Tibial nerve (tissue), 4 donors: ENCODE results near the gene SH3GLB2. TPM values are rescaled to one million over a fixed set of nuclear protein-coding genes. Genes with fewer than 3 reads are reported as not detected.
A peak's percentile ranks its signal among the peaks of the same experiment; 100 is the strongest.

Source experiments
- DNase-seq, 2 donors: peaks; one replicate each; pipeline ENCODE4 v3.0.0-alpha.2; 2019; ENCODE audit warnings: low spot score in 2 of 2
- H3K27ac ChIP-seq, 4 donors: fragments of 200-600 bp; sonication (generic) in 3 of 4; one replicate each; pipeline ENCODE4 v1.5.1; 2017 to 2019; ENCODE audit warnings: mild to moderate bottlenecking in 1 of 4
- H3K27me3 ChIP-seq, 2 donors: fragments of 200-600 bp; sonication (generic) in 1 of 2; one replicate each; pipeline versions ENCODE4 v1.5.1 to v1.6.0; 2017 to 2019
- H3K36me3 ChIP-seq, 3 donors: fragments of 200-600 bp; sonication (generic); one replicate each; pipeline ENCODE4 v1.5.1; 2018 to 2019
- H3K4me1 ChIP-seq, 4 donors: fragments of 200-600 bp; sonication (generic) in 3 of 4; one replicate each; pipeline ENCODE4 v1.5.1; 2017 to 2019
- H3K4me3 ChIP-seq, 4 donors: fragments of 200-600 bp; sonication (generic) in 3 of 4; one replicate each; pipeline ENCODE4 v1.5.1; 2017 to 2019; ENCODE audit warnings: mild to moderate bottlenecking in 1 of 4, moderate library complexity in 1 of 4
- H3K9me3 ChIP-seq, 4 donors: fragments of 200-600 bp; sonication (generic) in 3 of 4; one replicate each; pipeline ENCODE4 v1.5.1; 2017 to 2019
- EP300 ChIP-seq, 2 donors: sonication (generic); formaldehyde crosslinking; IDR thresholded peaks; one replicate each; pipeline ENCODE4 v1.6.1; 2017; ENCODE audit warnings: antibody characterized with exemption in 2 of 2, mild to moderate bottlenecking in 1 of 2
- POLR2A ChIP-seq, 2 donors: fragments of 450-650 bp; IDR thresholded peaks; one replicate each; pipeline ENCODE4 v1.6.1; 2017; ENCODE audit warnings: antibody characterized with exemption in 2 of 2, mild to moderate bottlenecking in 2 of 2, moderate library complexity in 2 of 2
- WGBS, 2 donors: methylation state at CpG; one replicate each; pipeline ENCODE4 v1.1.5; 2018; 5-methylcytosine and 5-hydroxymethylcytosine counted together
- total RNA-seq, 4 donors: library from RNA; depleted of rRNA; stranded (reverse); fragments of >200 nt; gene quantifications; one replicate each; pipeline ENCODE4 v1.1.0, GENCODE V29; 2016
- TF ChIP-seq, protein P1 (sequence below), 5 experiments: fragments of 200-600 bp in 3 of 5; fragments of 450-650 bp in 2 of 5; sonication (generic) in 3 of 5; IDR thresholded peaks; one replicate each; pipeline ENCODE4 v1.5.1; 2016 to 2019; ENCODE audit warnings: antibody characterized with exemption in 5 of 5, mild to moderate bottlenecking in 3 of 5, moderate library complexity in 2 of 5

Gene SH3GLB2
- total RNA-seq, 4 donors from 2014 or later: 117 to 175 (median 129) TPM

- WGBS, 2 donors: 81 to 86% methylated on average over 19 to 22 of the region's 26 CpGs
- peaks cover 0 to 66% (median 10%) of the 10 kb centered on the region in 3 donors for H3K36me3 ChIP-seq
- H3K27me3 ChIP-seq: no peaks in the 10 kb centered on the region
- H3K4me1 ChIP-seq: no peaks in the 10 kb centered on the region
- H3K27ac ChIP-seq: no peak overlapping the region
- TF ChIP-seq EP300 (IDR thresholded peaks at IDR 0.05) (no peak), POLR2A (IDR thresholded peaks at IDR 0.05) (no peak)
- TF ChIP-seq, protein P1, sequence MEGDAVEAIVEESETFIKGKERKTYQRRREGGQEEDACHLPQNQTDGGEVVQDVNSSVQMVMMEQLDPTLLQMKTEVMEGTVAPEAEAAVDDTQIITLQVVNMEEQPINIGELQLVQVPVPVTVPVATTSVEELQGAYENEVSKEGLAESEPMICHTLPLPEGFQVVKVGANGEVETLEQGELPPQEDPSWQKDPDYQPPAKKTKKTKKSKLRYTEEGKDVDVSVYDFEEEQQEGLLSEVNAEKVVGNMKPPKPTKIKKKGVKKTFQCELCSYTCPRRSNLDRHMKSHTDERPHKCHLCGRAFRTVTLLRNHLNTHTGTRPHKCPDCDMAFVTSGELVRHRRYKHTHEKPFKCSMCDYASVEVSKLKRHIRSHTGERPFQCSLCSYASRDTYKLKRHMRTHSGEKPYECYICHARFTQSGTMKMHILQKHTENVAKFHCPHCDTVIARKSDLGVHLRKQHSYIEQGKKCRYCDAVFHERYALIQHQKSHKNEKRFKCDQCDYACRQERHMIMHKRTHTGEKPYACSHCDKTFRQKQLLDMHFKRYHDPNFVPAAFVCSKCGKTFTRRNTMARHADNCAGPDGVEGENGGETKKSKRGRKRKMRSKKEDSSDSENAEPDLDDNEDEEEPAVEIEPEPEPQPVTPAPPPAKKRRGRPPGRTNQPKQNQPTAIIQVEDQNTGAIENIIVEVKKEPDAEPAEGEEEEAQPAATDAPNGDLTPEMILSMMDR (IDR thresholded peaks at IDR 0.05): no peak
- DNase-seq: no peak
- H3K9me3 ChIP-seq: no peaks in the 10 kb centered on the region
- no peak overlapping the region for H3K4me3 ChIP-seq
Measured at GRCh38 chr9:129069862-129070641, 41.9 kb upstream of the SH3GLB2 start.

DNA sequence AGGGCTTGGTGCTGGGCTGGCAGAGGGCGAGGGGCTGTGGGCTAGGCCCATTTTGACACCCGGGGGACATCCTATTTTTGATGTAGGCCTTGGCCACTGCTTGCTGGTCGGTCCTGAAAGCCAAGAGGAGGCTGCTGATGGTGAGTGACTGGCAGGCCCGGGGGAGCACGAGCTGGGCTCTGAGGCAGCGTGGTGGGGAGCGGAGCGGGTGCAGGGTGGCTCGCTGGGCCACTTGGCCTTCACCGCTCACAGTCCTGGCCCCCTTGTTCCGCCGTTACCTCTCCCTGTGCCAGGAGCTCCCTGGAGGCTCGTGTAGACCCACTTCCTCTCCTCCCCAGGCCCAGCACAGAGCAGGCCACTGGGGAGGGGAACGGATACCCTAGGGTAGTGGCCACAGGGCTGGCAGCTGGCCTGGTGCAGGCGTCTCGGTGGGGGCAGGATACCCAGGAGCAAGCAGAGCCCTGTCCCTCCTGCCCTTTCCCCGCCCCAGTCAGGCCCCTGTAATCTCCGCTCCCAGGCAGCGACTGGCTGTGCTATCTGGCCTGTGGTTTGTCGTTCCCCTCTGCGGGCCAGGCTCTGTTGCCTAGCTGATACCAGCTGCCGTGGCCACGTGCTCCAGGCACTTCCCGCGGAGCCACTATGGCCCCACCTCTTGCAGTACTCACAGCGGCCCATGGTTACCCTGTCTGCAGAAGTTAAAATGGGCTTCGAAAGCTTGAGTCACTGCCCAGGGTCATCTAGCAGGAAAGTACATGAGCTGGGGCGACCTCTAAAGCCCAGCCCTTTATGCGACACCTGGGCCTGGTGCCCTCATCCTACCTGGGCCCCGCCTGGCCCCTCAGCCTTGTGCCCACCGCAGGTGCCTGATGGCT is 41.1 kb upstream of the SH3GLB2 start:
- no peaks in the 10 kb centered on the region for H3K4me1 ChIP-seq
- no peak overlapping the region for H3K4me3 ChIP-seq
- TF ChIP-seq EP300 (IDR thresholded peaks at IDR 0.05) (no peak), POLR2A (IDR thresholded peaks at IDR 0.05) (no peak)
- TF ChIP-seq, protein P1 (IDR thresholded peaks at IDR 0.05): no peak
- peaks cover 0 to 74% (median 15%) of the 10 kb centered on the region in 3 donors for H3K36me3 ChIP-seq
- DNase-seq: peak; percentile 18 to 39
- peak overlapping the region in 1 of 4 donors; percentile 40 for H3K27ac ChIP-seq
- no peaks in the 10 kb centered on the region for H3K27me3 ChIP-seq
- WGBS, 2 donors: 82 to 88% methylated on average over 18 to 29 of the region's 31 CpGs
- no peaks in the 10 kb centered on the region for H3K9me3 ChIP-seq

DNA sequence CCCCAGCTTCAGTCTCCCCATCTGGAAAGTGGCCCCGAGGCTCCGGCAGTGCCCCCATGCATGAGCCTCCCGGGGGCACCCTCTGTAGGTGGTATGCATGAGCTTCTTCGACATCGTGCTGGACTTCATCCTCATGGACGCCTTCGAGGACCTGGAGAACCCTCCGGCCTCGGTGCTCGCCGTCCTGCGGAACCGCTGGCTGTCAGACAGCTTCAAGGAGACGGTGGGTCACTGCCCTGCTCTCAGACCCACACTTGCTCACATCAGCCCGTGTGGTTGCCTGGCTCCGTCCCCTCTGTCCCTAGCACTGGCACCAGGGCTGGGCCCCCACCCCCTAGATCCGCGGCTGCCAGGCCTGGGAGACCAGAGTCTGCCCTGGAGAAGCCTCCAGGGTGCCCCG is 40.0 kb upstream of the SH3GLB2 start:
- TF ChIP-seq EP300 (IDR thresholded peaks at IDR 0.05) (no peak), POLR2A (IDR thresholded peaks at IDR 0.05) (no peak)
- TF ChIP-seq, protein P1 (IDR thresholded peaks at IDR 0.05): no peak
- no peak overlapping the region for H3K27ac ChIP-seq
- DNase-seq: no peak
- no peak overlapping the region for H3K4me3 ChIP-seq
- no peaks in the 10 kb centered on the region for H3K4me1 ChIP-seq
- no peaks in the 10 kb centered on the region for H3K9me3 ChIP-seq
- WGBS, 2 donors: 95 to 97% methylated on average over 17 to 18 of the region's 19 CpGs
- no peaks in the 10 kb centered on the region for H3K27me3 ChIP-seq
- peaks cover 0 to 85% (median 23%) of the 10 kb centered on the region in 3 donors for H3K36me3 ChIP-seq

GRCh38 chr9:129064499-129064908 is 36.4 kb upstream of the SH3GLB2 start:
- peaks cover 0 to 98% (median 33%) of the 10 kb centered on the region in 3 donors for H3K36me3 ChIP-seq
- no peaks in the 10 kb centered on the region for H3K4me1 ChIP-seq
- no peak for DNase-seq
- TF ChIP-seq, protein P1 (IDR thresholded peaks at IDR 0.05): no peak
- no peak for TF ChIP-seq EP300 (IDR thresholded peaks at IDR 0.05)
- no peak for TF ChIP-seq POLR2A (IDR thresholded peaks at IDR 0.05)
- H3K9me3 ChIP-seq: no peaks in the 10 kb centered on the region
- no peak overlapping the region for H3K27ac ChIP-seq
- H3K27me3 ChIP-seq: no peaks in the 10 kb centered on the region
- 87 to 94% methylated on average over 8 of the region's 8 CpGs for WGBS, 2 donors
- no peak overlapping the region for H3K4me3 ChIP-seq
